HepG2 (cell line): Measurements from ENCODE around the gene TPGS1. TPM values are rescaled to one million over a fixed set of nuclear protein-coding genes. Genes with fewer than 3 reads are reported as not detected.
A peak's percentile ranks its signal among the peaks of the same experiment; 100 is the strongest.

Experiments used
- ARID4A ChIP-seq: sonication (generic); formaldehyde crosslinking; IDR thresholded peaks from 2 replicates; pipeline ENCODE4 v1.5.0; 2020; ENCODE audit warnings: mild to moderate bottlenecking, missing genetic modification reagents, borderline replicate concordance
- CAMTA2 ChIP-seq: sonication (generic); formaldehyde crosslinking; IDR thresholded peaks from 2 replicates; pipeline ENCODE4 v1.4.0; 2020; ENCODE audit warnings: mild to moderate bottlenecking, missing genetic modification reagents, borderline replicate concordance
- DRAP1 ChIP-seq: IDR thresholded peaks from 2 replicates; pipeline ENCODE4 v1.6.1; 2016; ENCODE audit warnings: missing genetic modification reagents, missing compliant biosample characterization
- ETV5 ChIP-seq: IDR thresholded peaks from 2 replicates; pipeline ENCODE4 v1.6.1; 2018; ENCODE audit warnings: missing biosample characterization, missing genetic modification reagents, inconsistent platforms, borderline replicate concordance
- FOXJ3 ChIP-seq: sonication (generic); formaldehyde crosslinking; IDR thresholded peaks from 2 replicates; pipeline ENCODE4 v1.4.0; 2020; ENCODE audit warnings: missing genetic modification reagents, mild to moderate bottlenecking, borderline replicate concordance
- HMGXB4 ChIP-seq, 2 experiments: sonication (generic) in 1 of 2; formaldehyde crosslinking in 1 of 2; IDR thresholded peaks; 2 replicates each; pipeline versions ENCODE4 v1.4.0 to v1.6.1; 2018 to 2020; ENCODE audit warnings: missing genetic modification reagents in 2 of 2, borderline replicate concordance in 1 of 2, low read depth in 1 of 2, mild to moderate bottlenecking in 1 of 2, missing biosample characterization in 1 of 2
- HNRNPH1 ChIP-seq: fragments of 200-400 bp; formaldehyde crosslinking; optimal IDR thresholded peaks from 2 replicates; pipeline ENCODE3; 2017; ENCODE audit warnings: mild to moderate bottlenecking, low read depth, low read length
- IKZF4 ChIP-seq: sonication (generic); formaldehyde crosslinking; IDR thresholded peaks from 2 replicates; pipeline ENCODE4 v1.5.1; 2020; ENCODE audit warnings: borderline replicate concordance, mild to moderate bottlenecking, low read depth, missing genetic modification reagents; ENCODE audit errors: not compliant biosample characterization
- JDP2 ChIP-seq: sonication (generic); formaldehyde crosslinking; IDR thresholded peaks from 2 replicates; pipeline ENCODE4 v1.8.1; 2022; ENCODE audit warnings: missing genetic modification reagents, borderline replicate concordance
- MEF2D ChIP-seq: sonication (generic); formaldehyde crosslinking; IDR thresholded peaks from 2 replicates; pipeline ENCODE4 v1.5.1; 2020; ENCODE audit warnings: mild to moderate bottlenecking, missing genetic modification reagents
- MEIS1 ChIP-seq: sonication (generic); formaldehyde crosslinking; IDR thresholded peaks from 2 replicates; pipeline ENCODE4 v1.9.0; 2021; ENCODE audit warnings: mild to moderate bottlenecking, missing genetic modification reagents, moderate library complexity, borderline replicate concordance
- NRL ChIP-seq: sonication (generic); formaldehyde crosslinking; IDR thresholded peaks from 2 replicates; pipeline ENCODE4 v1.5.0; 2020; ENCODE audit warnings: missing genetic modification reagents, mild to moderate bottlenecking, moderate library complexity, borderline replicate concordance
- POLR2G ChIP-seq: fragments of 200-400 bp; formaldehyde crosslinking; IDR thresholded peaks from 2 replicates; pipeline ENCODE4 v1.6.1; 2018; ENCODE audit warnings: mild to moderate bottlenecking, low read depth, low read length, moderate library complexity
- ZNF333 ChIP-seq: sonication (generic); formaldehyde crosslinking; IDR thresholded peaks from 2 replicates; pipeline ENCODE4 v1.4.0; 2020; ENCODE audit warnings: mild to moderate bottlenecking, missing genetic modification reagents, borderline replicate concordance
- ZNF777 ChIP-seq: sonication (generic); formaldehyde crosslinking; IDR thresholded peaks from 2 replicates; pipeline ENCODE4 v1.4.0; 2020; ENCODE audit warnings: missing genetic modification reagents
- polyA plus RNA-seq, 8 experiments: library from polyadenylated mRNA; depleted of rRNA in 3 of 8; stranded (reverse) in 7 of 8; unstranded in 1 of 8; fragments of >200 nt; fragmentation: Illumina TruSeq in 4 of 8; extraction: Trizol in 4 of 8; gene quantifications; 2 replicates each; pipeline versions ENCODE4 v1.2.1 to v1.2.3, GENCODE V29; 2011 to 2016; ENCODE audit warnings: low read depth in 4 of 8, missing spikeins in 1 of 8, mixed read lengths in 1 of 8; ENCODE audit not compliant: insufficient read depth in 1 of 8
- total RNA-seq, 5 experiments: library from RNA; depleted of rRNA; stranded (reverse); fragments of >200 nt; fragmentation: Illumina TruSeq; extraction: Trizol; gene quantifications; 2 replicates each; pipeline ENCODE4 v1.2.3, GENCODE V29; 2016; ENCODE audit warnings: low read depth in 1 of 5
- TF ChIP-seq, protein P1 (sequence below): sonication (generic); formaldehyde crosslinking; IDR thresholded peaks from 2 replicates; pipeline ENCODE4 v1.5.1; 2020; ENCODE audit warnings: mild to moderate bottlenecking, missing genetic modification reagents, moderate library complexity

TPGS1 gene
- total and polyA plus RNA-seq, 2 of the 13 experiments (the other 11 are each of a cell fraction or from before 2014, with no cell fraction given) = 1.1 to 6.2 TPM

GRCh38 chr19:459724-460511, 47.4 kb upstream of the TPGS1 start (continued):
- TF ChIP-seq HNRNPH1 = no peak
- TF ChIP-seq POLR2G = peak; percentile 57; the same call in 1 of the 2 replicates
- no peak for TF ChIP-seq NRL
- TF ChIP-seq FOXJ3 (CRISPR knock-in tag) = peak; percentile 54; the same call in 1 of the 2 replicates
- TF ChIP-seq ZNF777 (CRISPR knock-in tag) = peak; percentile 41; the same call in 1 of the 2 replicates
- TF ChIP-seq, protein P1, sequence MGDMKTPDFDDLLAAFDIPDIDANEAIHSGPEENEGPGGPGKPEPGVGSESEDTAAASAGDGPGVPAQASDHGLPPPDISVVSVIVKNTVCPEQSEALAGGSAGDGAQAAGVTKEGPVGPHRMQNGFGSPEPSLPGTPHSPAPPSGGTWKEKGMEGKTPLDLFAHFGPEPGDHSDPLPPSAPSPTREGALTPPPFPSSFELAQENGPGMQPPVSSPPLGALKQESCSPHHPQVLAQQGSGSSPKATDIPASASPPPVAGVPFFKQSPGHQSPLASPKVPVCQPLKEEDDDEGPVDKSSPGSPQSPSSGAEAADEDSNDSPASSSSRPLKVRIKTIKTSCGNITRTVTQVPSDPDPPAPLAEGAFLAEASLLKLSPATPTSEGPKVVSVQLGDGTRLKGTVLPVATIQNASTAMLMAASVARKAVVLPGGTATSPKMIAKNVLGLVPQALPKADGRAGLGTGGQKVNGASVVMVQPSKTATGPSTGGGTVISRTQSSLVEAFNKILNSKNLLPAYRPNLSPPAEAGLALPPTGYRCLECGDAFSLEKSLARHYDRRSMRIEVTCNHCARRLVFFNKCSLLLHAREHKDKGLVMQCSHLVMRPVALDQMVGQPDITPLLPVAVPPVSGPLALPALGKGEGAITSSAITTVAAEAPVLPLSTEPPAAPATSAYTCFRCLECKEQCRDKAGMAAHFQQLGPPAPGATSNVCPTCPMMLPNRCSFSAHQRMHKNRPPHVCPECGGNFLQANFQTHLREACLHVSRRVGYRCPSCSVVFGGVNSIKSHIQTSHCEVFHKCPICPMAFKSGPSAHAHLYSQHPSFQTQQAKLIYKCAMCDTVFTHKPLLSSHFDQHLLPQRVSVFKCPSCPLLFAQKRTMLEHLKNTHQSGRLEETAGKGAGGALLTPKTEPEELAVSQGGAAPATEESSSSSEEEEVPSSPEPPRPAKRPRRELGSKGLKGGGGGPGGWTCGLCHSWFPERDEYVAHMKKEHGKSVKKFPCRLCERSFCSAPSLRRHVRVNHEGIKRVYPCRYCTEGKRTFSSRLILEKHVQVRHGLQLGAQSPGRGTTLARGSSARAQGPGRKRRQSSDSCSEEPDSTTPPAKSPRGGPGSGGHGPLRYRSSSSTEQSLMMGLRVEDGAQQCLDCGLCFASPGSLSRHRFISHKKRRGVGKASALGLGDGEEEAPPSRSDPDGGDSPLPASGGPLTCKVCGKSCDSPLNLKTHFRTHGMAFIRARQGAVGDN = peak; percentile 69
- no peak for TF ChIP-seq MEF2D
- 0 out of 2 replicates have a peak, but pooled peaks have one; percentile 15 for TF ChIP-seq ZNF333 (CRISPR knock-in tag)
- peak in 1 of 2 experiments; percentile 20; a peak in 1 of 4 replicates for TF ChIP-seq HMGXB4 (CRISPR knock-in tag; IDR thresholded peaks at IDR 0.05; ENCODE audit: borderline replicate concordance in 1 of 2, low read depth in 1 of 2)
- TF ChIP-seq IKZF4 = peak; percentile 29
- TF ChIP-seq JDP2 (CRISPR knock-in tag) = no peak
- no peak for TF ChIP-seq CAMTA2 (CRISPR knock-in tag)
- 0 out of 2 replicates have a peak, but pooled peaks have one; percentile 16 for TF ChIP-seq ETV5 (CRISPR knock-in tag)
- peak; percentile 85 for TF ChIP-seq ARID4A (CRISPR knock-in tag)
- no peak; the same call in 1 of the 2 replicates for TF ChIP-seq DRAP1 (CRISPR knock-in tag)
- 0 out of 2 replicates have a peak, but pooled peaks have one; percentile 11 for TF ChIP-seq MEIS1 (CRISPR knock-in tag)
